Measurements from ENCODE around the gene PTK7.
A peak's percentile ranks its signal among the peaks of the same experiment; 100 is the strongest.

Gene PTK7

GRCh38 chr6:43125555-43125954 lies 49.4 kb downstream of the PTK7 start:
- no peak overlapping the region for H3K4me2 ChIP-seq (ENCODE audit: insufficient read depth, low read length)
- H3K4me3 ChIP-seq (ENCODE audit: low read depth in 1 of 2, low read length in 2 of 2), result no peak overlapping the region
- ATAC-seq (ENCODE audit: insufficient read depth, low read depth) (no peak; the same call in 2 of the 3 replicates), DNase-seq (no peak)
- peak overlapping the region; percentile 37; the same call in 1 of the 2 replicates for H3K27ac ChIP-seq (ENCODE audit: low read length)
- peaks cover 50% of the 10 kb centered on the region for H3K79me2 ChIP-seq (ENCODE audit: insufficient read depth, low read length)
- no peaks in the 10 kb centered on the region for H3K27me3 ChIP-seq (ENCODE audit: insufficient read depth, low read length, poor library complexity)
- no peaks in the 10 kb centered on the region for H3K9me3 ChIP-seq (ENCODE audit: insufficient read depth, low read length, severe bottlenecking)
- no peak for TF ChIP-seq EZH2 (IDR thresholded peaks at IDR 0.05; ENCODE audit: borderline replicate concordance, low read depth, low read length, severe bottlenecking)
- TF ChIP-seq, protein P1, sequence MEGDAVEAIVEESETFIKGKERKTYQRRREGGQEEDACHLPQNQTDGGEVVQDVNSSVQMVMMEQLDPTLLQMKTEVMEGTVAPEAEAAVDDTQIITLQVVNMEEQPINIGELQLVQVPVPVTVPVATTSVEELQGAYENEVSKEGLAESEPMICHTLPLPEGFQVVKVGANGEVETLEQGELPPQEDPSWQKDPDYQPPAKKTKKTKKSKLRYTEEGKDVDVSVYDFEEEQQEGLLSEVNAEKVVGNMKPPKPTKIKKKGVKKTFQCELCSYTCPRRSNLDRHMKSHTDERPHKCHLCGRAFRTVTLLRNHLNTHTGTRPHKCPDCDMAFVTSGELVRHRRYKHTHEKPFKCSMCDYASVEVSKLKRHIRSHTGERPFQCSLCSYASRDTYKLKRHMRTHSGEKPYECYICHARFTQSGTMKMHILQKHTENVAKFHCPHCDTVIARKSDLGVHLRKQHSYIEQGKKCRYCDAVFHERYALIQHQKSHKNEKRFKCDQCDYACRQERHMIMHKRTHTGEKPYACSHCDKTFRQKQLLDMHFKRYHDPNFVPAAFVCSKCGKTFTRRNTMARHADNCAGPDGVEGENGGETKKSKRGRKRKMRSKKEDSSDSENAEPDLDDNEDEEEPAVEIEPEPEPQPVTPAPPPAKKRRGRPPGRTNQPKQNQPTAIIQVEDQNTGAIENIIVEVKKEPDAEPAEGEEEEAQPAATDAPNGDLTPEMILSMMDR (IDR thresholded peaks at IDR 0.05; ENCODE audit: borderline replicate concordance, extremely low read depth, low read length, poor library complexity, severe bottlenecking), result no peak
- H2AFZ ChIP-seq (ENCODE audit: low read depth, low read length), result no peak overlapping the region
- no peaks in the 10 kb centered on the region for H3K4me1 ChIP-seq (ENCODE audit: insufficient read depth, low read length)
- no peak overlapping the region for H3K9ac ChIP-seq (ENCODE audit: low read depth, low read length)
- peaks cover 6% of the 10 kb centered on the region; the same call in 1 of the 2 replicates for H3K36me3 ChIP-seq (ENCODE audit: insufficient read depth, low read length)
- peaks cover 53% of the 10 kb centered on the region for H4K20me1 ChIP-seq (ENCODE audit: insufficient read depth, low read length)

DNA sequence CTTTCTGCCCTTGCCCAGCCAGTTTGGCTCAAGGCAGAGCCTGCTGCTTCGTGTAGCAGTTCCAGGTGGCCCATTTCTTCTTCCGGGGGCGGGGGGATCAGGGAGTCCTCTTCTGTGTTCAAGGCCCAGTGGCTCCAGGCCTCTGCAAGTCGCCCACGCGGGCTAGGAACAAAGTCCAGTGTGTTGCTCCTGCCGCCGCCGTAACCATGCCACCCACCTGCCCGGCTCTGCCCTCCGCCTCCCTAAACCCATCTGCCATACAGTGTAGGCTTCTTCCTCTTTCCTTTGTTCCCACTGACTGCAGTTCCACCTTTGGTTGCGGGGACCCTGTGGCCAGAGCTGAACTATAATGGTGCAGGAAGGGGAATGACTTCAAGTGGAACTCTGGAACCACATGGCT lies 51.1 kb downstream of the PTK7 start:
- no peak overlapping the region for H2AFZ ChIP-seq (ENCODE audit: low read depth, low read length)
- no peak for ATAC-seq (ENCODE audit: insufficient read depth, low read depth)
- no peaks in the 10 kb centered on the region for H3K9me3 ChIP-seq (ENCODE audit: insufficient read depth, low read length, severe bottlenecking)
- H3K4me1 ChIP-seq (ENCODE audit: insufficient read depth, low read length), result no peaks in the 10 kb centered on the region
- H3K9ac ChIP-seq (ENCODE audit: low read depth, low read length), result no peak overlapping the region
- no peak for DNase-seq
- peaks cover 42% of the 10 kb centered on the region for H4K20me1 ChIP-seq (ENCODE audit: insufficient read depth, low read length)
- H3K79me2 ChIP-seq (ENCODE audit: insufficient read depth, low read length), result peaks cover 35% of the 10 kb centered on the region
- H3K27ac ChIP-seq (ENCODE audit: low read length), result no peak overlapping the region
- H3K36me3 ChIP-seq (ENCODE audit: insufficient read depth, low read length), result peaks cover 21% of the 10 kb centered on the region
- H3K4me3 ChIP-seq (ENCODE audit: low read depth in 1 of 2, low read length in 2 of 2), result no peak overlapping the region
- H3K4me2 ChIP-seq (ENCODE audit: insufficient read depth, low read length), result no peak overlapping the region
- no peaks in the 10 kb centered on the region for H3K27me3 ChIP-seq (ENCODE audit: insufficient read depth, low read length, poor library complexity)
- TF ChIP-seq, protein P1 (IDR thresholded peaks at IDR 0.05; ENCODE audit: borderline replicate concordance, extremely low read depth, low read length, poor library complexity, severe bottlenecking), result no peak

DNA sequence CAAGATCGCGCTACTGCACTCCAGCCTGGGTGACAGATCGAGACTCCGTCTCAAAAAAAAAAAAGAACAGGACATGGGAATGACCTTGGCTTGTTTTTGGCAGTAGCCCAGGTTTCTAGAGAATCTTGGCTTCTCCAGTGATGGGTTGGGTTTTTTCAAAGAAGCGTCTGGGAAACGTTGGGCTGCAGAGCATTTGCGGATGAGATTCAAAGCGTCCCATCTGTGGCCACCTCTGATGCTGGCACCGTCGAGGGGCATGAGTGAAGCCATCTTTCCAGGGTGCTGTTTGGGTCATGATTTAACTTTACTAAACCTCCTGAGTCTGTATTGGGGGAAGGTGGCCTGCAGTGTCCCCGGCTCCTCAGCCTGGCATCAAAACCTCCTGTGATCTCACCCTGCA lies 51.8 kb downstream of the PTK7 start:
- ATAC-seq (ENCODE audit: insufficient read depth, low read depth) (no peak), DNase-seq (no peak)
- H3K27ac ChIP-seq (ENCODE audit: low read length), result no peak overlapping the region
- H3K4me1 ChIP-seq (ENCODE audit: insufficient read depth, low read length), result no peaks in the 10 kb centered on the region
- TF ChIP-seq, protein P1 (IDR thresholded peaks at IDR 0.05; ENCODE audit: borderline replicate concordance, extremely low read depth, low read length, poor library complexity, severe bottlenecking), result no peak
- no peak for TF ChIP-seq EZH2 (IDR thresholded peaks at IDR 0.05; ENCODE audit: borderline replicate concordance, low read depth, low read length, severe bottlenecking)
- H3K36me3 ChIP-seq (ENCODE audit: insufficient read depth, low read length), result peaks cover 28% of the 10 kb centered on the region
- H3K4me3 ChIP-seq (ENCODE audit: low read depth in 1 of 2, low read length in 2 of 2), result no peak overlapping the region
- H3K27me3 ChIP-seq (ENCODE audit: insufficient read depth, low read length, poor library complexity), result no peaks in the 10 kb centered on the region
- no peak overlapping the region for H3K9ac ChIP-seq (ENCODE audit: low read depth, low read length)
- H3K4me2 ChIP-seq (ENCODE audit: insufficient read depth, low read length), result no peak overlapping the region
- peaks cover 30% of the 10 kb centered on the region for H3K79me2 ChIP-seq (ENCODE audit: insufficient read depth, low read length)
- H4K20me1 ChIP-seq (ENCODE audit: insufficient read depth, low read length), result peaks cover 40% of the 10 kb centered on the region
- no peaks in the 10 kb centered on the region for H3K9me3 ChIP-seq (ENCODE audit: insufficient read depth, low read length, severe bottlenecking)
- H2AFZ ChIP-seq (ENCODE audit: low read depth, low read length), result no peak overlapping the region

GRCh38 chr6:43128926-43129325 lies 52.8 kb downstream of the PTK7 start:
- DNase-seq, result no peak
- H3K9ac ChIP-seq (ENCODE audit: low read depth, low read length), result no peak overlapping the region
- TF ChIP-seq EZH2 (IDR thresholded peaks at IDR 0.05; ENCODE audit: borderline replicate concordance, low read depth, low read length, severe bottlenecking), result no peak
- no peak overlapping the region for H3K27ac ChIP-seq (ENCODE audit: low read length)
- peaks cover 20% of the 10 kb centered on the region for H3K79me2 ChIP-seq (ENCODE audit: insufficient read depth, low read length)
- H3K9me3 ChIP-seq (ENCODE audit: insufficient read depth, low read length, severe bottlenecking), result no peaks in the 10 kb centered on the region
- peaks cover 33% of the 10 kb centered on the region for H3K36me3 ChIP-seq (ENCODE audit: insufficient read depth, low read length)
- peaks cover 34% of the 10 kb centered on the region for H4K20me1 ChIP-seq (ENCODE audit: insufficient read depth, low read length)
- ATAC-seq (ENCODE audit: insufficient read depth, low read depth), result no peak
- no peak overlapping the region for H3K4me3 ChIP-seq (ENCODE audit: low read depth in 1 of 2, low read length in 2 of 2)
- no peaks in the 10 kb centered on the region for H3K4me1 ChIP-seq (ENCODE audit: insufficient read depth, low read length)
- no peaks in the 10 kb centered on the region for H3K27me3 ChIP-seq (ENCODE audit: insufficient read depth, low read length, poor library complexity)
- no peak overlapping the region for H3K4me2 ChIP-seq (ENCODE audit: insufficient read depth, low read length)
- H2AFZ ChIP-seq (ENCODE audit: low read depth, low read length), result no peak overlapping the region

All from DND-41 (cell line).